GM06990 (cell line): ENCODE measurements around the gene ZNF846.
"Not testable (repeated sequence)": the region's sequence is repeated elsewhere in the genome, so short reads cannot be mapped to it uniquely, and the experiment has no call there.

ENCODE experiments used
- DNase-seq: peaks from one replicate; pipeline ENCODE4 v3.0.0-alpha.2; 2011; ENCODE audit not compliant: insufficient read length; ENCODE audit errors: extremely low read depth
- H3K27me3 ChIP-seq: replicated peaks from 2 replicates; pipeline ENCODE4 v1.6.0; 2011; ENCODE audit warnings: low read length; ENCODE audit not compliant: control insufficient read depth, insufficient read depth
- H3K36me3 ChIP-seq: 2 replicates; pipeline ENCODE4 v1.5.1; 2011; ENCODE audit warnings: low read length; ENCODE audit not compliant: control insufficient read depth, insufficient read depth
- H3K4me3 ChIP-seq: replicated peaks from 2 replicates; pipeline ENCODE4 v1.5.1; 2011; ENCODE audit warnings: low read depth, mild to moderate bottlenecking, control low read depth, low read length
- CTCF ChIP-seq: IDR thresholded peaks from 2 replicates; pipeline ENCODE4 v1.5.1; 2011; ENCODE audit warnings: low read length, control low read depth, mild to moderate bottlenecking, inconsistent platforms; ENCODE audit not compliant: insufficient read depth, poor library complexity, severe bottlenecking

Gene ZNF846

GRCh38 chr19:9727644-9728043, 40.9 kb downstream of the ZNF846 start:
- Histone ChIP-seq H3K36me3 (no peaks in the 10 kb centered on the region), H3K27me3 (no peaks in the 10 kb centered on the region), H3K4me3 (no peak overlapping the region)
- TF ChIP-seq CTCF: no peak
- DNase-seq: no peak

- H3K36me3 ChIP-seq, DNase-seq, H3K4me3 ChIP-seq, H3K27me3 ChIP-seq: not testable (repeated sequence)
Observed at GRCh38 chr19:9725508-9726201, 42.9 kb downstream of the ZNF846 start.

GRCh38 chr19:9724157-9724556, 44.4 kb downstream of the ZNF846 start:
- H3K27me3 ChIP-seq: no peaks in the 10 kb centered on the region
- H3K36me3 ChIP-seq: no peaks in the 10 kb centered on the region
- H3K4me3 ChIP-seq: no peak overlapping the region
- no peak for TF ChIP-seq CTCF
- DNase-seq: no peak

- no peak for DNase-seq
- H3K4me3 ChIP-seq: no peak overlapping the region
- no peaks in the 10 kb centered on the region for H3K27me3 ChIP-seq
- no peak for TF ChIP-seq CTCF
- H3K36me3 ChIP-seq: no peaks in the 10 kb centered on the region
Observed at GRCh38 chr19:9721861-9722260, 46.7 kb downstream of the ZNF846 start.

GRCh38 chr19:9720541-9720940, 48.0 kb downstream of the ZNF846 start:
- no peak for DNase-seq
- Histone ChIP-seq H3K4me3 (no peak overlapping the region), H3K27me3 (no peaks in the 10 kb centered on the region), H3K36me3 (no peaks in the 10 kb centered on the region)
- no peak for TF ChIP-seq CTCF

GRCh38 chr19:9711815-9712214, 56.7 kb downstream of the ZNF846 start:
- Histone ChIP-seq H3K36me3 (no peaks in the 10 kb centered on the region), H3K27me3 (no peaks in the 10 kb centered on the region), H3K4me3 (no peak overlapping the region)
- no peak for TF ChIP-seq CTCF
- no peak for DNase-seq
